Ishikawa (cell line): ENCODE results near the gene TBX2.

Experiments
- CEBPB ChIP-seq: IDR thresholded peaks from 2 replicates; pipeline ENCODE4 v1.6.1; 2012
- CREB1 ChIP-seq: IDR thresholded peaks from 2 replicates; pipeline ENCODE4 v1.6.1; 2012; ENCODE audit warnings: low read depth
- EGR1 ChIP-seq: IDR thresholded peaks from 2 replicates; pipeline ENCODE4 v1.6.1; 2012
- EP300 ChIP-seq: IDR thresholded peaks from 2 replicates; pipeline ENCODE4 v1.6.1; 2012; ENCODE audit warnings: borderline replicate concordance
- FOXM1 ChIP-seq: IDR thresholded peaks from 2 replicates; pipeline ENCODE4 v1.6.1; 2012; ENCODE audit warnings: low read depth, borderline replicate concordance
- MAX ChIP-seq: IDR thresholded peaks from 2 replicates; pipeline ENCODE4 v1.6.1; 2012
- NFIC ChIP-seq: IDR thresholded peaks from 2 replicates; pipeline ENCODE4 v1.6.1; 2012
- RAD21 ChIP-seq: IDR thresholded peaks from 2 replicates; pipeline ENCODE4 v1.6.1; 2012; ENCODE audit warnings: low read depth
- REST ChIP-seq: IDR thresholded peaks from 2 replicates; pipeline ENCODE4 v1.6.1; 2012; ENCODE audit warnings: low read depth, mild to moderate bottlenecking
- TAF1 ChIP-seq: IDR thresholded peaks from 2 replicates; pipeline ENCODE4 v1.6.1; 2012; ENCODE audit warnings: low read depth, mild to moderate bottlenecking
- TCF12 ChIP-seq: IDR thresholded peaks from 2 replicates; pipeline ENCODE4 v1.6.1; 2012; ENCODE audit warnings: low read depth
- TEAD4 ChIP-seq: IDR thresholded peaks from 2 replicates; pipeline ENCODE4 v1.6.1; 2012
- USF1 ChIP-seq: IDR thresholded peaks from 2 replicates; pipeline ENCODE4 v1.6.1; 2012
- YY1 ChIP-seq: IDR thresholded peaks from 2 replicates; pipeline ENCODE4 v1.6.1; 2012; ENCODE audit warnings: low read depth
- ZBTB7A ChIP-seq: IDR thresholded peaks from 2 replicates; pipeline ENCODE4 v1.6.1; 2012; ENCODE audit warnings: low read depth

Gene TBX2

GRCh38 chr17:61451538-61452300, 52.1 kb downstream of the TBX2 start:
- TF ChIP-seq NFIC = no peak
- no peak for TF ChIP-seq TCF12
- TF ChIP-seq EGR1 = no peak
- no peak for TF ChIP-seq TAF1
- TF ChIP-seq TEAD4 = no peak
- TF ChIP-seq REST = no peak

GRCh38 chr17:61452301-61453290, 53.0 kb downstream of the TBX2 start, which contains the start of gene TBX4:
Gene TBX4, plus strand, starts transcription at chr17:61452422. Its CDS starts 4,069 bp downstream, at chr17:61456491.
- TF ChIP-seq CEBPB (no peak), EP300 (no peak), USF1 (no peak), MAX (no peak), REST (no peak), FOXM1 (no peak), TAF1 (no peak)

GRCh38 chr17:61453566-61454380, 54.1 kb downstream of the TBX2 start:
- TF ChIP-seq REST (no peak), YY1 (no peak), CREB1 (no peak), RAD21 (no peak), CEBPB (no peak), USF1 (no peak), TCF12 (no peak), FOXM1 (no peak), NFIC (no peak), MAX (no peak), TAF1 (no peak), ZBTB7A (no peak)
